Measurements from ENCODE around the gene CARNS1. TPM values are rescaled to one million over a fixed set of nuclear protein-coding genes. Genes with fewer than 3 reads are reported as not detected.

The CARNS1 gene
- total and polyA plus RNA-seq, 9 of the 15 experiments (the other 6 are each of a cell fraction or from before 2014, with no cell fraction given), result 0.01 to 0.18 (median 0.06) TPM; not detected in 3

- peak; percentile 23; the same call in 1 of the 2 replicates for TF ChIP-seq ZFX (CRISPR knock-in tag; IDR thresholded peaks at IDR 0.05)
Observed at GRCh38 chr11:67435727-67436458, 20.4 kb downstream of the CARNS1 start (continued).

- H3K79me2 ChIP-seq (ENCODE audit: control insufficient read depth, insufficient read depth, low read length), result no peaks in the 10 kb centered on the region; the same call in 2 of the 3 replicates
- intact Hi-C loops (cut with micrococcal nuclease), result no loop called here
- no peak overlapping the region for H3K4me3 ChIP-seq
- FAIRE-seq (peak; percentile 87), DNase-seq (ENCODE audit: extremely low read depth in 1 of 4, low spot score in 3 of 4) (peak; percentile 54 to 85 (median 69)), ATAC-seq (peak; percentile 79)
- H3K9me1 ChIP-seq (ENCODE audit: control insufficient read depth, insufficient read depth, low read length), result peaks cover 4% of the 10 kb centered on the region
- ChIA-PET POLR2A (interaction anchor here (0.7 to 3.0 kb wide), 6 partner anchors 7 to 125 kb away, joined by 3 to 21 read pairs (median 4); partner anchors contain the start of gene RPS6KB2), CTCF (ENCODE audit: low intra/inter-chr PET ratio) (no interaction called here)
- H2AFZ ChIP-seq (ENCODE audit: low read depth, low read length), result no peak overlapping the region
- in situ Hi-C loops (cut with MboI), result no loop called here
- WGBS (ENCODE audit: insufficient coverage, low coverage, missing lambda C conversion rate), result 12% methylated on average over 6 of the region's 6 CpGs
- no peaks in the 10 kb centered on the region for H3K27me3 ChIP-seq (ENCODE audit: control insufficient read depth in 2 of 2, insufficient read depth in 2 of 2, low read length in 2 of 2)
- no TSS peak for BruUV-seq (replicated peaks)
- no peaks in the 10 kb centered on the region for H4K20me1 ChIP-seq (replicated peaks; ENCODE audit: control insufficient read depth, insufficient read depth, low read length)
- H3K9me3 ChIP-seq (replicated peaks; ENCODE audit: control insufficient read depth, insufficient read depth, low read depth, low read length), result no peaks in the 10 kb centered on the region
- H3K27ac ChIP-seq (ENCODE audit: extremely low read depth, low read depth, low read length), result peak overlapping the region; percentile 86
- H3K36me3 ChIP-seq (ENCODE audit: control insufficient read depth, insufficient read depth, low read length), result peaks cover 89% of the 10 kb centered on the region; the same call in 2 of the 3 replicates
- H3K9ac ChIP-seq (ENCODE audit: insufficient read depth in 1 of 2, low read depth in 2 of 2, low read length in 2 of 2), result peak overlapping the region; percentile 53 to 87
- peaks cover 16 to 87% of the 10 kb centered on the region in 2 experiments for H3K4me1 ChIP-seq (replicated peaks in 1 of 2; ENCODE audit: control insufficient read depth in 2 of 2, insufficient read depth in 2 of 2, low read length in 2 of 2)
- H3K4me2 ChIP-seq (ENCODE audit: insufficient read depth, low read length), result peak overlapping the region; percentile 1; the same call in 1 of the 2 replicates
- TF ChIP-seq ZNF12 (CRISPR knock-in tag; IDR thresholded peaks at IDR 0.05) (no peak), NR0B1 (IDR thresholded peaks at IDR 0.05; ENCODE audit: partially characterized antibody) (no peak), ELF2 (CRISPR knock-in tag; IDR thresholded peaks at IDR 0.05) (no peak), MAFK (IDR thresholded peaks at IDR 0.05; ENCODE audit: low read length) (no peak), PTTG1 (tag; IDR thresholded peaks at IDR 0.05; ENCODE audit: low read depth) (no peak), DDX20 (tag; IDR thresholded peaks at IDR 0.05; ENCODE audit: low read depth) (no peak), ZNF175 (CRISPR knock-in tag; IDR thresholded peaks at IDR 0.05; ENCODE audit: low read depth) (no peak), JUND (IDR thresholded peaks at IDR 0.05; ENCODE audit: borderline replicate concordance, low read depth, low read length) (peak; percentile 42), JUND (tag; IDR thresholded peaks at IDR 0.05; ENCODE audit: borderline replicate concordance, low read depth, low read length) (no peak; the same call in 2 of the 3 replicates)
- TF ChIP-seq, protein P1, sequence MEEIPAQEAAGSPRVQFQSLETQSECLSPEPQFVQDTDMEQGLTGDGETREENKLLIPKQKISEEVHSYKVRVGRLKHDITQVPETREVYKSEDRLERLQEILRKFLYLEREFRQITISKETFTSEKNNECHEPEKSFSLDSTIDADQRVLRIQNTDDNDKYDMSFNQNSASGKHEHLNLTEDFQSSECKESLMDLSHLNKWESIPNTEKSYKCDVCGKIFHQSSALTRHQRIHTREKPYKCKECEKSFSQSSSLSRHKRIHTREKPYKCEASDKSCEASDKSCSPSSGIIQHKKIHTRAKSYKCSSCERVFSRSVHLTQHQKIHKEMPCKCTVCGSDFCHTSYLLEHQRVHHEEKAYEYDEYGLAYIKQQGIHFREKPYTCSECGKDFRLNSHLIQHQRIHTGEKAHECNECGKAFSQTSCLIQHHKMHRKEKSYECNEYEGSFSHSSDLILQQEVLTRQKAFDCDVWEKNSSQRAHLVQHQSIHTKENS (CRISPR knock-in tag; IDR thresholded peaks at IDR 0.05), result no peak
- TF ChIP-seq, protein P2, sequence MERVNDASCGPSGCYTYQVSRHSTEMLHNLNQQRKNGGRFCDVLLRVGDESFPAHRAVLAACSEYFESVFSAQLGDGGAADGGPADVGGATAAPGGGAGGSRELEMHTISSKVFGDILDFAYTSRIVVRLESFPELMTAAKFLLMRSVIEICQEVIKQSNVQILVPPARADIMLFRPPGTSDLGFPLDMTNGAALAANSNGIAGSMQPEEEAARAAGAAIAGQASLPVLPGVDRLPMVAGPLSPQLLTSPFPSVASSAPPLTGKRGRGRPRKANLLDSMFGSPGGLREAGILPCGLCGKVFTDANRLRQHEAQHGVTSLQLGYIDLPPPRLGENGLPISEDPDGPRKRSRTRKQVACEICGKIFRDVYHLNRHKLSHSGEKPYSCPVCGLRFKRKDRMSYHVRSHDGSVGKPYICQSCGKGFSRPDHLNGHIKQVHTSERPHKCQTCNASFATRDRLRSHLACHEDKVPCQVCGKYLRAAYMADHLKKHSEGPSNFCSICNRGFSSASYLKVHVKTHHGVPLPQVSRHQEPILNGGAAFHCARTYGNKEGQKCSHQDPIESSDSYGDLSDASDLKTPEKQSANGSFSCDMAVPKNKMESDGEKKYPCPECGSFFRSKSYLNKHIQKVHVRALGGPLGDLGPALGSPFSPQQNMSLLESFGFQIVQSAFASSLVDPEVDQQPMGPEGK (CRISPR knock-in tag; IDR thresholded peaks at IDR 0.05; ENCODE audit: borderline replicate concordance), result no peak
Observed at GRCh38 chr11:67436459-67437081, 21.1 kb downstream of the CARNS1 start.

All from K562 (cell line).